Epithelial cell of prostate (primary cell): ENCODE results near the gene ARL6IP1.

ENCODE experiments used
- DNase-seq: peaks from one replicate; pipeline ENCODE4 v3.0.0-alpha.2; 2011; ENCODE audit warnings: low read depth, low spot score
- H3K27ac ChIP-seq: fragments of 450-650 bp; 2 replicates; pipeline ENCODE4 v1.5.1; 2017; ENCODE audit warnings: mild to moderate bottlenecking

Gene ARL6IP1

DNA sequence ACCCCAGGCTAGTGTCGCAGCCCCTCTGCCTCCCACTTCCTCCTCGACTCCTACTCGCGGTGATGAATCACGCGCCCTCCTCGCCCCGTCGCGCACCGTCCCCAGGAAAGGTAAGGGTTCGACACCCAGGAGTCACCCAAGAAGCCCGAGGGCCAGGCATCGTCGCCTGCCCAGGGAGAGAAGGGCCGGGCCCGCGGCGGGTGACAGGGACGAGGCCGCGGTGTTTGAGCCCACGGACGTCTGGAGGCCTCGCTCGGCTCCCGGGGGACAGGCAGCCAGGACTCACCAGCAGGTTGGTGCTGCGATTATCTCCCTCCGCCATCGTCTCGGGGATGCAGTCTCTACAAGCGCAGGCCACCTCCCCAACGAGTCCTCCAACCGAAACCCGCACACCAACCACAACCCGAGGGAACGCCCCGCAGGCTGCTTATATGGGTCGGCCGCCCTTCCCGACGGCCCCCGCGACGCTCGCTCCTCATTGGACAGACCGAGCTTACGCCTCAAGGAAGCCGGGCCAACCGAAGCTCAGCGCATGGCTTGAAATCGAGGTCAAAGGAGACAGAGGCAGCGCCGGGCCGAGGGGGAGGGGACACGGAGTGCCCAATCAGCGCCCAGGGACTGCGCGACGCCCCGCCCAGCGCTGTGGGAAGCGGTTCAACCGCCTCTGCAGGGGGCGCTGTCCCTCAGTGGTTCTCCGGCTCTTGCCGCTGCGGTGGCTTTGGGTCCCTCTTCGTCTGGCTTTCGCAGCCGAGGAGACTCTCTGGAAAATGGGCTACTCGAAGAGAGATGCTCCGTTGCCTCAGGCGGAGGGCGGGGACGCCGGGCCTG is at the start of gene ARL6IP1:
Gene ARL6IP1 (minus strand): TSS at position 405 of the 828 bp plus-strand sequence. CDS start 83 bp downstream, at position 322.
- DNase-seq: peak; percentile 98
- peak within 1 kb of the TSS; percentile 74 for H3K27ac ChIP-seq

DNA sequence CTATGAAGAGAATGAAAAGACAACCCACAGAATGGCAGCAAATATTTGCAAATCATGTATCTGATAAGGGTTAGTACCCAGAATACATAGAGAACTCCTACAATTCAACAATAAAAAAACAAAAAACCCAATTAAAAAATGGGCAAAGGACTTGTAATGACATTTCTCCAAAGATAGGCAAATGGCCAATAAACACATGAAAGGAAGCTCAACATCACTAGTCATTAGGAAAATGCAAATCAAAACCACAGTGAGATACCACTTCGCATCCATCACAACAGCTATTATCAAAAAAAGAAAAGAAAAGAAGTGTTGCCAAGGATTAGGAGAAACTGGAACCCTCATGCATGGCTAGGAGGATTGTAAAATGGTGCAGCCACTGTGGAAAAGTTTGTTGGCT is 45.1 kb upstream of the ARL6IP1 start:
- no peak for DNase-seq
- no peak overlapping the region for H3K27ac ChIP-seq

GRCh38 chr16:18842565-18842964 is 41.2 kb upstream of the ARL6IP1 start:
- DNase-seq: no peak
- no peak overlapping the region for H3K27ac ChIP-seq

DNA sequence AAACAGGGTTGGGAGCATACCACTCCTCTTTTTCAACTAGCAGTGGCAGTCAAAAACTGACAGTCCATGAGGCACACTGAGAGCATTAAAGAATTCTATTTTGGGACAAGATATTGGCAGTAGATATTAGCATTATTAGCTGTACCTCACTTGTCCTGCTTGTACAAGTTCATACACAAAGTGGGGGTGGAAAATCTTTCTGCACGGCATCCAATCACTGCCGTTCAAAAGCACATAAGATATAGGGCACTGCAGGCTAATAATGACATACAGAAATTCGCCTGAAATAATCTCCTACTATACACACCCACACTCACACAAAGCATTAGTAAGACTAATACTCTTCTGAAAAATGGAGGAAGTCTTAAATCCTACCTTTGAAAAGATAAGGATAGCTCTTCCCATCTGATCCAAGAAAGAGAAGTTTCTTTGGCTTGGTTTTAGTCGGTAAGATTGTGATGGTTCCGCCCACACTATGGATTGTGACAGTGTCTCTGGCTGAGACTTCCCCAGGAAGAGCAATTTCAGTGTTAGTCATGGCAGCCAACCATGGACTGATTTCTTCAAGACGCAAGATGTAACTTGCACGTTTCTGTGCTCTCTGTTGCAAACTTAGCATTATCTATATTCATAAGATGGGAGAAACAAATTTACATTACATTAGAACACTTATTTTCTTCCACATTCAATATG is 40.6 kb upstream of the ARL6IP1 start:
- no peak overlapping the region for H3K27ac ChIP-seq
- DNase-seq: no peak

DNA sequence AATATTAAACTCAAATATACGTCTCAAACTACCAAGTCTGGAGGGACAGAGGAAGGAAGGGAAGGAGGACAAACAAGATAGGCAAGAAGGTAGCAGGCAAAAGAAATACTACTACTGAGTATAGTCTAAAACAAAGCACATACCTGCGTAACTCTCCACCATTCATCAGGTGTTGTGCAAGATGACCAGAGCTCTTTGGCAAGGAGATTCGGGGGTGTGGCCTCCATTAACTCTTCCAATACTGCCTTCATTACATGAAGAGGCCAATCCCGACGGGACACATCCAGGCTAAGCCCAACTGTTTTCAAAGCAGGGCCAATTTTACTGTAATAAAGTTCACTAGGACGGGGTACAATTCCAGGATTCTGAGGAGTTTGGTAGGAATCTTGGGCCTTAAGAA is 38.2 kb upstream of the ARL6IP1 start:
- peak; percentile 22 for DNase-seq
- peak overlapping the region; percentile 11 for H3K27ac ChIP-seq

DNA sequence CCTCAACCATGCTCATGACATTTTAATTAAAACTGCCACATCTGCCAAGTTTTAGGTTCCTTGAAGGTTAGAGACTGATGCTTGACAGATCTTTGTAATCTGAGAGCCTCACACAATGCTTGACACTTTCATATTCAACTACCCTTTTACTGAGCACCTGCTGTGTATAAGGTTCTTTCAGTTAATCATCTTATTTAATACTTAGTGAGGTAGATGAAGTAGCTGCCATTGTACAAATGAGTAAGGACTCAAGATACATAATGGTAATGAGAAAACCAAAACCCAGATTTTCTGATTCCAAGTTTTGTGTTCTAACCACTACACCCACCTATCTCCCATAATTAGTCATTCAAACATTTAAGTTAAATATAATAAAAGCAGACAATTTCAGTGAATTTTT is 35.4 kb upstream of the ARL6IP1 start:
- H3K27ac ChIP-seq: no peak overlapping the region
- DNase-seq: no peak

DNA sequence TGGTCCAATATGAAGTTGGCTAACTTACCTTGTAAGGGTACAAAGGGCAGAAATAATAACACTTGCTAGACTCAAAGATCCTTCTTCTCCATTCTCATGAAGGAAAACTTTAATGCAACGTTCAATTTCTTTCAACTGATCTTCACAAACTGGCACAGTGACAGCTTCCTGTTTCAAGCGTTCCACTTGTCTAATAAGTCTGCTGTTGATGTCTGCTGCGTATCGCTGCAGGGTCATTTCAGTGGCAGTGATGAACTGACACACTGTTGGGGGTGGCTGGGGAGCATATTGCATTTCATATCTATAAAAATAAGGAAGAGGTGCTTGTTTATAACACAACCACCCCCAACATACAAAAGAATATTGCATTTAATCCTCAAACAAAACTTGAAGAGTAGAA is 33.5 kb upstream of the ARL6IP1 start:
- no peak overlapping the region for H3K27ac ChIP-seq
- DNase-seq: no peak

DNA sequence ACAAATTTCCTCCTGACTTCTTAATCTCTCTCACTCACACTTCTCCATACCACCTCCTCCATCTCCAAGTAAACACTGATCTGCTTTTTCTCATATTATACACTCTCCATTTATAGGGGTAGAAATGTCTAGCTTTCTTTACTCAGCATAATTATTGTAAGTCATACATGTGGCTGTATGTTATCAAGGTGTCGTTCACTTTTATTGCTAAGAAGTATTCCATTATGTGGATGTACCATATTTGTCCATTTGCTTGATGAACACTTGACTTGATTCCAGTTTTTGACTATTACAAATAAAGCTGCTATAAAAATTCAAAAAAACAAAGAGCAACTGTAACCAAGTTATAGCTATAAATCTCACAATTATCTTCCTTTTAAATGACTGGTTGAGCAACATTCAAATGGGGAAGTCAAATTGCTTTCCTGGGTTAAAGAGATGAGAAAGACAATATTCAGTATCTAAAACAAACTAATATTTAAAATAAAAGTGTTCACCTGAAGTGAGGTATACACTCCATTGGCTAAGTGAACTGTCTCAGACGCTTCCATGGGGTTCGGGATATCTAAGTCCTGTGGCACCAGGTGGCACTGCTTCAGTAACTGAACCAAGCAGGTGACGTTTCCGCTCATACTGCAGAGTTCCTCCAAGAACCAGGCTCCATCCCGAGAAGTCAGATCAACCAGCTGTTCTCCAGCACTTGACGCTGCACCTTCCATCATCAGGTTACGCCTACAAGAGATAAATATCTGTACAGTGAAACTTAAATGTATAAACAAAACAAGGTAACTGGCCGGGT is 32.6 kb upstream of the ARL6IP1 start:
- DNase-seq: no peak
- H3K27ac ChIP-seq: no peak overlapping the region

GRCh38 chr16:18832613-18833012 is 31.3 kb upstream of the ARL6IP1 start:
- DNase-seq: no peak
- no peak overlapping the region for H3K27ac ChIP-seq

- no peak for DNase-seq
- no peak overlapping the region for H3K27ac ChIP-seq
Observed at GRCh38 chr16:18832006-18832405, 30.7 kb upstream of the ARL6IP1 start.

DNA sequence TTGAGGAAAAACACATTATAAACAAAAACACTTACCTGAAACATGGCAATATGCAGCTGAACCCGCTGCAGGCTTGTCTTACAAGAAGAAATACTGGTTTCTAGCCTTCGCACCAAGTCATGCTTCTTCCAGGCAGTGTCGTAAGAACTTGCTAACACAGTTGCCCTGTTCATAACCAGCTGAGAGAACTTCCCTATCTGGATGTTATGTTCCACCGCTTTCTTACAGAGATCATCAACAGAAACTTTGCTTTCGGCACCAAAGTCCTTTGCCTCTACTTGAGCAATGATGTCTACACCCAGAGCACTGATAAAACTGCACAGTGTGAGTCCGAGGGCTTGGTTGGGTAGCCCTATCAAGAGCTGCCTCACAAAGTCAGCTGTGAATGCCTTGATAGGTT is 27.9 kb upstream of the ARL6IP1 start:
- H3K27ac ChIP-seq: no peak overlapping the region
- no peak for DNase-seq

GRCh38 chr16:18827890-18828289 is 26.5 kb upstream of the ARL6IP1 start:
- no peak overlapping the region for H3K27ac ChIP-seq
- DNase-seq: no peak

DNA sequence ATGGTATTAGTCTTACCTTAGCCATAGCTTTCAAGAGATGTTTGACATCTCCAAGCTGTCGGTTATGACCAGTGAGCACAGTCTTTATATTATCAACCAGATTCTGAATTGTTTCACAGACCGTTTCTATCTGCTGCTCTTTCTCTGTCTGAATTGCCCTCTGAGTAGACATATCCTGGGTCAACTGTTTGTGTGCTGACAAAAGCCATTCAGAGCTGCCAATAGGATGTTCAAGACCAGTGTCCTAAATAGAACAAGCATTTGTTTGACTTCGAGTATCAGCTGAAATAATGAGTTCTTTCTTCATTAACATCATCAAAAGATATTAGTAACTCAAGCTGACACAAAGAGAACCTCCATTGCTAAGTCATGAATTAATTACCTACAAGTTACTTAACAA is 14.9 kb upstream of the ARL6IP1 start:
- DNase-seq: no peak
- no peak overlapping the region for H3K27ac ChIP-seq

DNA sequence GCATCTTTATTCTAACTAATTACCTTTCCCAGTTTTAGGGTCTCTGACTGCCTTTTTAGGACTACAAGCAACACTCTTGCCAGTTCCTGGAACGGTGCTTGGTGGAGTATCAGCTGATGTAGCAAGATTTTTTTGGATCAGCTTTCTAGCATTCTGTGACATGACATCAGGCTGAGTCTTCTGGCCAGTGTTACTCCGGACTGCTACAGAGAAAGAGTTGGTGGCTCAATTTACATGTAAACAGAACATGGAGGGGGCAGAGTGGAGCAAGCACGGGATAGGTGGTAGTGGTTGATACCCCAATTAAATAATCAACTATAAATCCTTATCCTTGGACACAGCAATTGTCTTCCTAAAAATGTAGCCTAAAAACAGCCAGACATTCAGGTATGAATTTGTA is 10.6 kb upstream of the ARL6IP1 start:
- no peak for DNase-seq
- no peak overlapping the region for H3K27ac ChIP-seq

DNA sequence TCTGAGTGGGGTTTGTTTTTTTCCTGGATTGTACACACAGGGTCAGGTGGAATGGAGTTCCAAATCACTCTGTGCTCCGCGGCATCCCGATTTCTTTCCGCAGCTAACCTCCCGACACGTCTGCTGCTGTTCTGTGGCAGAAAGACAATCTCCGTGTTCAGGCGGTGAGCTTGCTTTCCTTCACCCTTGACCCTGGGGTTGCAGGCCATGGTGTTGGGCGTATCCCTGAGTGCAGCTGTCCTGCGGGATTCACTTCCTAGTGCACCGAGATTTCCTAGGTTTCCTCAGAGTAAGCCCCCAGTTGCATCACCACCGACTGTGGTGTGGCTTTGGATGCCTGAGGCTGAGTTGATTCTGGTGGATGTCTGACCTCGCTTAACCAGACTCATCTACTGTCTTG is 7.8 kb upstream of the ARL6IP1 start:
- DNase-seq: no peak
- H3K27ac ChIP-seq: no peak overlapping the region

GRCh38 chr16:18805257-18805773 is 4.0 kb upstream of the ARL6IP1 start:
- H3K27ac ChIP-seq: peak overlapping the region; percentile 74
- DNase-seq: no peak

- peak overlapping the region; percentile 74 for H3K27ac ChIP-seq
Observed at GRCh38 chr16:18804540-18804939, 3.2 kb upstream of the ARL6IP1 start.

DNA sequence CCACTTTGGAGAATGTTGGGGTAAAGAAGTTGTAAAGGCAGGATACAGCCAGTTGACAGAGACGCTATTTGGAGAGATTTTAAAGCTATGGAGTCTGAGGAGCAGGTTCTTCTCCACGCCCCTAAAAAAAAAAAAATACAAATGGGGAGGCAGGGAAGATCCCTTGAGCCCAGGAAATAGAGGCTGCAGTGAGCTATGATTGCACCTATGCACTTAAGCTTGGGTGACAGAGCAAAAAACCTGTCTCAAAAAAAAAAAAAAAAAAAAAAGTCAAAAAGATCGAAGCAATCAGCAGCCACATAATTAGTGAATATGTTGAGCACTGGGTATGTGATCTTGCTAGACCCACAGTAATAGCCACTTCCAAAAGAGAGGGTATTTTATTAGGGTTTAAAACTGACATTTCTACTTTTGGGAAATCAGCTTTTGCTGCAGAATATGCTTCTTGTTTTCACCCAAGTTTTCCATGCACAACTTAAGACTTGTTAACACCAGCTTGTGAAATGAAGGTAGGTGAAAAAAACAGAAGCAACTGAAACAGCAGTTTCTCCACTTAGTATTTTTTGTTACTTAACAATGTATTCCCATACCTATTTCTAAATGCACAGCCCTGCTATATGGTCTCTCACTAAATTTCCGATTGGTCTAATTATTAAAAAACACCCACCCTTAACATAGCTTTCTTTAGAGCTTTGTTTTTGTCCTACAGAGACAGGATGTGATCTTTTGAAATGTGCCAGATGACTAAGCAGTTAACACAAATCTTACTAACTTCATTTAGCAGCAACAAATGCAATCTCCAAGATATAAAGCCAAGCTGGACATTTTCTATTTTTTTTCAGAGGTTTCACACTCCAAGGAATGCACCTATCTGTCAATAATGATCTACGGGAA is 2.5 kb upstream of the ARL6IP1 start:
- no peak for DNase-seq
- peak overlapping the region; percentile 74 for H3K27ac ChIP-seq

More at GRCh38 chr16:18804540-18804939, 3.2 kb upstream of the ARL6IP1 start:
- no peak for DNase-seq

DNA sequence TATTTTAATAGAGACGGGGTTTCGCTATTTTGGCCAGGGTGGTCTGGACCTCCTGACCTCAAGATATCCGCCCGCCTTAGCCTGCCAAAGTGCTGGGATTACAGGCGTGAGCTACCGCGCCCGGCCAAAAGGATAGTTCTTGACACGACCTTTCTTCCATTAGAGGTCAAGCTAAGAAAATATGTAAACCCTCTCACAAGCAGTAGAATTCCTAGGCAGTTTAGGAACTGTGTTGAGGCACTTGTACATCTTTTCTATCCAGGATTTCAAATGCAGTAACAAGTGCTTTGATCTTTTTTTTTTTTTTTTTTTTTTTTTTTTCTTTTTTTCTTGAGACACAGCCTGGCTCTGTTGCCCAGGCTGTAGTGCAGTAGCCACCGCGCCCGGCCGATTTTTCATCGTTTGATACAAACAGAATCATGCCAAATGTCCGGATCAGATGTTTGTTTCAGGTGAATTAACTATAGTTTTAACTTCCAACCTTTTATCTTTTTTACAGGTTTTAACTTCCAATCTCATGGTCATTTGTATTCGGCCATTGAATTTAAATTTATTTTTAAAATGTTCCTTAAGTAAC is 1.5 kb upstream of the ARL6IP1 start:
- peak overlapping the region; percentile 74 for H3K27ac ChIP-seq
- no peak for DNase-seq
